ENCODE data around the gene VSIR. TPM values are rescaled to one million over a fixed set of nuclear protein-coding genes. Genes with fewer than 3 reads are reported as not detected.

Gene VSIR
- total and polyA plus RNA-seq, 4 donors: 32.3 to 244 (median 84.5) TPM

DNA sequence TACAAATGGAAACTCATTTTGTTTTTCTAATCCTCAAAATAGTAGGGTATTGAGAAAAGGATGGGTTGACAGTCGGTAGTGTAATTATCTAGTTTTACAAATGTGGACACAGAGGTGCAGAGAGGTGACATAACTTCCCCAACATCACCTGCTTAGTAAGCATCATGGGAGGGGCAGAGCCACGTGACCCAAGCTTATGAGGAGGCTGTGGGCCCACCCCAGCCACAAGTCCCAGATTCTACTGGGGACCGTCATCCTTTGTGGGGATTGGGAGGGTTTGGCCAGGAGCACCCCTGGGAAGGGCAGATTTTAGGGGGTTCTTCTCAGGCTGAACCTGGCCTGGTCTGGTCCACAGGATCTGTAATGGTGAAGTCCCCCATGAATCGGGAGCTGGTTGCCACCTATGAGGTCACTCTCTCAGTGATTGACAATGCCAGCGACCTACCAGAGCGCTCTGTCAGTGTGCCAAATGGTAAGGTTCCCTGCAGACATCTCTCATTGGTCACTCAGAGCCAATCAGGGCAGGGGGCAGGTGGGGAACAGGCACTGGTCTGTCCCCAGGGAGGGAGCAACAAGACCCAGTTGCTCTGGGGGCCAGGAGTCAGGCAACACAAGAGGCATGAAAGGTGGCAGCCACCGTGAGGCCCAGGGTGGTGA is 23.6 kb upstream of the VSIR start:
- no peak for ATAC-seq (ENCODE audit: insufficient read depth, low FRiP score)
- H3K27me3 ChIP-seq (ENCODE audit: control insufficient read depth in 3 of 3, insufficient read depth in 3 of 3, low read length in 2 of 3): no peaks in the 10 kb centered on the region
- H3K36me3 ChIP-seq (ENCODE audit: control insufficient read depth in 4 of 4, insufficient read depth in 4 of 4, low read length in 4 of 4): no peaks in the 10 kb centered on the region
- H3K9ac ChIP-seq (ENCODE audit: insufficient read depth in 1 of 2, low read length in 2 of 2): no peak overlapping the region
- H3K4me3 ChIP-seq: no peak overlapping the region
- no peaks in the 10 kb centered on the region for H3K4me1 ChIP-seq (ENCODE audit: control insufficient read depth in 5 of 5, insufficient read depth in 5 of 5, low read length in 5 of 5)
- TF ChIP-seq CTCF (IDR thresholded peaks at IDR 0.05; ENCODE audit: control extremely low read depth, extremely low read depth): no peak
- WGBS, 2 donors: 79 to 87% methylated on average over 7 of the region's 7 CpGs
- no peak overlapping the region for H3K27ac ChIP-seq (ENCODE audit: low read depth in 1 of 2, low read length in 1 of 2)
- no peak for DNase-seq
- H3K9me3 ChIP-seq (ENCODE audit: control insufficient read depth in 4 of 4, insufficient read depth in 3 of 4, low read length in 3 of 4): peaks cover 0 to 3% (median 0%) of the 10 kb centered on the region in 4 donors

DNA sequence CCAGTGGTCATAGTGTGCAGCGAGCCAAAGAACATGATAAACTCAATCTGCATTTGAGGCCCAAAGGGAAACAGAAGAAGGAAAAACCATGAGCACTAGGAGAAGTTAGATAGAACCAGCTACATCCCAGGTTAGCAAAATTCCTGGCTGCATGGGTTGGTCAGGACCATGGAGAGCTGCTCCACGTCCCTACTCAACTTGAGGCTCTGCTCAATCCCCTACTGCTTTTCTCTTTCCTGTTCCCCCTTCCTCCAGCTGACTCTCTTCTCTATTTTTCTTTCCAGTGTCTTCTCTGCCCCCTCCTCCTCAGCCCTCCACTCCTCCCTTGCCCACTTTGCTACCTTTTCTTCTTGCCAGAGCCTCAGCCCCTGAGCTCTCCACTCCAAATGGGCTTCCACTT is 21.9 kb upstream of the VSIR start:
- no peaks in the 10 kb centered on the region for H3K4me1 ChIP-seq (ENCODE audit: control insufficient read depth in 5 of 5, insufficient read depth in 5 of 5, low read length in 5 of 5)
- no peak overlapping the region for H3K27ac ChIP-seq (ENCODE audit: low read depth in 1 of 2, low read length in 1 of 2)
- H3K4me3 ChIP-seq: no peak overlapping the region
- DNase-seq: peak; percentile 42 to 74 (median 55)
- no peaks in the 10 kb centered on the region for H3K27me3 ChIP-seq (ENCODE audit: control insufficient read depth in 3 of 3, insufficient read depth in 3 of 3, low read length in 2 of 3)
- no peak overlapping the region for H3K9ac ChIP-seq (ENCODE audit: insufficient read depth in 1 of 2, low read length in 2 of 2)
- H3K36me3 ChIP-seq (ENCODE audit: control insufficient read depth in 4 of 4, insufficient read depth in 4 of 4, low read length in 4 of 4): no peaks in the 10 kb centered on the region
- ATAC-seq (ENCODE audit: insufficient read depth, low FRiP score): no peak
- WGBS, 2 donors: 18 to 31% methylated on average over 2 of the region's 2 CpGs
- H3K9me3 ChIP-seq (ENCODE audit: control insufficient read depth in 4 of 4, insufficient read depth in 3 of 4, low read length in 3 of 4): peaks cover 0 to 3% (median 0%) of the 10 kb centered on the region in 4 donors
- no peak for TF ChIP-seq CTCF (IDR thresholded peaks at IDR 0.05; ENCODE audit: control extremely low read depth, extremely low read depth)

DNA sequence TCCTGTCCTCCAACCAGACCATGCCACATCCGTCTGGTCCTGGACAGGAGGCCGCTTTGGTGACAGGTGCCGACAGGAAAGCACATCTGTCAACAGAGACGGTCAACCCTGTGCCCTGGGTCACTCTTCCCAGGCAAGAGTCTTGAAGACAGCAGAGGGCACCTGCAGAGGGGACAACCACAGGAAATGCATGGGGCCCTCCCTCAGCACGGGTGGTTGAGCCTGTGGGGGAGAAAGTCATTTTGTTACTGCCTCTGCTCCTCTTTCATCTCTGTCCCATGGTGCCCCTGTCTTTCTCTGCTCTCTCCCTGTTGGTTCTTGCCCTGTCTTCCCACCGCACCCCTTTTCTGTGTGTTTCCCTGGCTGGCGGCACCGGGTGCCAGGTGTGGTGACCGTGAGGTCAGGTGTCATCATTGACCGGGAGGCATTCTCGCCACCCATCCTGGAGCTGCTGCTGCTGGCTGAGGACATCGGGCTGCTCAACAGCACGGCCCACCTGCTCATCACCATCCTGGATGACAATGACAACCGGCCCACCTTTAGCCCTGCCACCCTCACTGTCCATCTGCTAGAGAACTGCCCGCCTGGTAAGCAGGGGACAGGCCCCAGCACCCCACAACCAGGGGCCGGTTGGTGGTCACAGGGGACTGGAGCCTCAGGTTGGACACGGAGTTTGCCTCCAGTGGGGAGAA is 17.6 kb upstream of the VSIR start:
- TF ChIP-seq CTCF (IDR thresholded peaks at IDR 0.05; ENCODE audit: control extremely low read depth, extremely low read depth): no peak
- H3K9ac ChIP-seq (ENCODE audit: insufficient read depth in 1 of 2, low read length in 2 of 2): no peak overlapping the region
- no peak overlapping the region for H3K27ac ChIP-seq (ENCODE audit: low read depth in 1 of 2, low read length in 1 of 2)
- DNase-seq: no peak
- ATAC-seq (ENCODE audit: insufficient read depth, low FRiP score): no peak
- H3K4me1 ChIP-seq (ENCODE audit: control insufficient read depth in 5 of 5, insufficient read depth in 5 of 5, low read length in 5 of 5): no peaks in the 10 kb centered on the region
- H3K9me3 ChIP-seq (ENCODE audit: control insufficient read depth in 4 of 4, insufficient read depth in 3 of 4, low read length in 3 of 4): no peaks in the 10 kb centered on the region
- H3K27me3 ChIP-seq (ENCODE audit: control insufficient read depth in 3 of 3, insufficient read depth in 3 of 3, low read length in 2 of 3): no peaks in the 10 kb centered on the region
- H3K4me3 ChIP-seq: no peak overlapping the region
- 80% methylated on average over 17 of the region's 17 CpGs for WGBS, 2 donors
- H3K36me3 ChIP-seq (ENCODE audit: control insufficient read depth in 4 of 4, insufficient read depth in 4 of 4, low read length in 4 of 4): no peaks in the 10 kb centered on the region
